Gastroesophageal sphincter (tissue), 3 donors: ENCODE results near the gene PSMG1.

Experiments used
- POLR2A ChIP-seq, 2 donors: fragments of 450-650 bp; IDR thresholded peaks; one replicate each; pipeline ENCODE4 v1.6.1; 2017; ENCODE audit warnings: antibody characterized with exemption in 2 of 2, mild to moderate bottlenecking in 2 of 2, moderate library complexity in 1 of 2
- POLR2AphosphoS5 ChIP-seq: sonication (generic); formaldehyde crosslinking; IDR thresholded peaks from one replicate; pipeline ENCODE4 v1.6.1; 2017; ENCODE audit warnings: antibody characterized with exemption
- TF ChIP-seq, protein P1 (sequence below), 4 experiments: fragments of 200-600 bp in 2 of 4; fragments of 450-650 bp in 2 of 4; sonication (generic) in 1 of 4; IDR thresholded peaks; one replicate each; pipeline ENCODE4 v1.5.1; 2017 to 2019; ENCODE audit warnings: antibody characterized with exemption in 4 of 4, mild to moderate bottlenecking in 2 of 4, moderate library complexity in 2 of 4

DNA sequence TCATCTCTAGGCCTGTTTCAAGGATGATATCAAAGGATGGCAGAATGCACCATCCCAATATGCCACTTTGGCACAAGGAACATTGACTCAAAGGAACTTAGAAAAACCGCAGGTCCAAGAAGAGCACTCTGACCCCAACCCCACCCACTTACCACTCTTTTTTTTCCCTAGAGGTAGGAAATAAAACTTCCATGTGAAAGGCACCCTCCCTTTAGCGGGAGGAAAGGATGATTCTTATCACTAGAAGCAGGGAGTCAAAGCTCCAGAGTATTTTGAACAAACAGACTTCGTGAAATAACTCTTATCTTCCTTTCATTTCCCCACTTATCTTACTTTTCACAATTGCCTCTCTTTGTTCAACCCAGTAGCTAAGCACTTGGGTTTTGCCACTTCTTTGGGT lies 22.2 kb downstream of the PSMG1 start:
- TF ChIP-seq, protein P1, sequence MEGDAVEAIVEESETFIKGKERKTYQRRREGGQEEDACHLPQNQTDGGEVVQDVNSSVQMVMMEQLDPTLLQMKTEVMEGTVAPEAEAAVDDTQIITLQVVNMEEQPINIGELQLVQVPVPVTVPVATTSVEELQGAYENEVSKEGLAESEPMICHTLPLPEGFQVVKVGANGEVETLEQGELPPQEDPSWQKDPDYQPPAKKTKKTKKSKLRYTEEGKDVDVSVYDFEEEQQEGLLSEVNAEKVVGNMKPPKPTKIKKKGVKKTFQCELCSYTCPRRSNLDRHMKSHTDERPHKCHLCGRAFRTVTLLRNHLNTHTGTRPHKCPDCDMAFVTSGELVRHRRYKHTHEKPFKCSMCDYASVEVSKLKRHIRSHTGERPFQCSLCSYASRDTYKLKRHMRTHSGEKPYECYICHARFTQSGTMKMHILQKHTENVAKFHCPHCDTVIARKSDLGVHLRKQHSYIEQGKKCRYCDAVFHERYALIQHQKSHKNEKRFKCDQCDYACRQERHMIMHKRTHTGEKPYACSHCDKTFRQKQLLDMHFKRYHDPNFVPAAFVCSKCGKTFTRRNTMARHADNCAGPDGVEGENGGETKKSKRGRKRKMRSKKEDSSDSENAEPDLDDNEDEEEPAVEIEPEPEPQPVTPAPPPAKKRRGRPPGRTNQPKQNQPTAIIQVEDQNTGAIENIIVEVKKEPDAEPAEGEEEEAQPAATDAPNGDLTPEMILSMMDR (IDR thresholded peaks at IDR 0.05): no peak
- TF ChIP-seq POLR2A (IDR thresholded peaks at IDR 0.05) (no peak), POLR2AphosphoS5 (no peak)
